ENCODE results near the gene JARID2. TPM values are rescaled to one million over a fixed set of nuclear protein-coding genes. Genes with fewer than 3 reads are reported as not detected.

Gene JARID2
- total RNA-seq, 4 donors from 2014 or later = 20.0 to 29.4 (median 23.9) TPM

- WGBS = 97% methylated on average over 2 of the region's 2 CpGs
- Histone ChIP-seq H3K4me1 (peaks cover 56% of the 10 kb centered on the region), H3K36me3 (no peaks in the 10 kb centered on the region), H3K27ac (no peak overlapping the region), H3K9me3 (no peaks in the 10 kb centered on the region), H3K27me3 (no peaks in the 10 kb centered on the region), H3K4me3 (no peak overlapping the region)
- no peak for DNase-seq (ENCODE audit: low spot score in 2 of 2)
- no peak for TF ChIP-seq CTCF (IDR thresholded peaks at IDR 0.05)
- no peak for TF ChIP-seq EP300 (IDR thresholded peaks at IDR 0.05)
- TF ChIP-seq POLR2AphosphoS5 (IDR thresholded peaks at IDR 0.05) = no peak
- TF ChIP-seq POLR2A (IDR thresholded peaks at IDR 0.05) = no peak
These were observed 21.4 kb downstream of the JARID2 start for GRCh38 chr6:15267221-15267620.

GRCh38 chr6:15268137-15268908 lies 22.5 kb downstream of the JARID2 start:
- WGBS = 48% methylated on average over 10 of the region's 10 CpGs
- H3K9me3 ChIP-seq = no peaks in the 10 kb centered on the region

GRCh38 chr6:15269011-15269410 lies 23.1 kb downstream of the JARID2 start:
- peak overlapping the region; percentile 19 for H3K27ac ChIP-seq
- WGBS = 68% methylated on average over 4 of the region's 4 CpGs
- no peak for DNase-seq (ENCODE audit: low spot score in 2 of 2)
- H3K4me3 ChIP-seq = no peak overlapping the region
- no peaks in the 10 kb centered on the region for H3K9me3 ChIP-seq
- H3K4me1 ChIP-seq = peaks cover 53% of the 10 kb centered on the region
- TF ChIP-seq CTCF (IDR thresholded peaks at IDR 0.05) = no peak
- no peak for TF ChIP-seq POLR2AphosphoS5 (IDR thresholded peaks at IDR 0.05)
- no peak for TF ChIP-seq POLR2A (IDR thresholded peaks at IDR 0.05)
- no peaks in the 10 kb centered on the region for H3K36me3 ChIP-seq
- H3K27me3 ChIP-seq = no peaks in the 10 kb centered on the region

More at GRCh38 chr6:15268137-15268908, 22.5 kb downstream of the JARID2 start:
- Histone ChIP-seq H3K4me3 (no peak overlapping the region), H3K27ac (peak overlapping the region; percentile 19), H3K4me1 (peaks cover 56% of the 10 kb centered on the region), H3K36me3 (no peaks in the 10 kb centered on the region), H3K27me3 (no peaks in the 10 kb centered on the region)
- TF ChIP-seq CTCF (IDR thresholded peaks at IDR 0.05) = no peak
- no peak for TF ChIP-seq EP300 (IDR thresholded peaks at IDR 0.05)
- TF ChIP-seq POLR2AphosphoS5 (IDR thresholded peaks at IDR 0.05) = no peak
- TF ChIP-seq POLR2A (IDR thresholded peaks at IDR 0.05) = no peak
- DNase-seq (ENCODE audit: low spot score in 2 of 2) = no peak

- no peaks in the 10 kb centered on the region for H3K27me3 ChIP-seq
- no peak for TF ChIP-seq CTCF (IDR thresholded peaks at IDR 0.05)
- no peak for TF ChIP-seq EP300 (IDR thresholded peaks at IDR 0.05)
- TF ChIP-seq POLR2A (IDR thresholded peaks at IDR 0.05) = no peak
- no peak for TF ChIP-seq POLR2AphosphoS5 (IDR thresholded peaks at IDR 0.05)
- 85% methylated on average over 1 of the region's 1 CpG for WGBS
- no peak for DNase-seq (ENCODE audit: low spot score in 2 of 2)
- peaks cover 51% of the 10 kb centered on the region for H3K4me1 ChIP-seq
- H3K9me3 ChIP-seq = no peaks in the 10 kb centered on the region
- no peaks in the 10 kb centered on the region for H3K36me3 ChIP-seq
- H3K27ac ChIP-seq = no peak overlapping the region
- H3K4me3 ChIP-seq = no peak overlapping the region
These were observed 23.8 kb downstream of the JARID2 start for GRCh38 chr6:15269619-15270018.

- H3K4me1 ChIP-seq = peaks cover 50% of the 10 kb centered on the region
- no peak for DNase-seq (ENCODE audit: low spot score in 2 of 2)
- no peaks in the 10 kb centered on the region for H3K36me3 ChIP-seq
- no peak overlapping the region for H3K4me3 ChIP-seq
- H3K9me3 ChIP-seq = no peaks in the 10 kb centered on the region
- TF ChIP-seq EP300 (IDR thresholded peaks at IDR 0.05) (no peak), POLR2A (IDR thresholded peaks at IDR 0.05) (no peak), POLR2AphosphoS5 (IDR thresholded peaks at IDR 0.05) (no peak), CTCF (IDR thresholded peaks at IDR 0.05) (no peak)
- WGBS = 94% methylated on average over 2 of the region's 2 CpGs
- no peaks in the 10 kb centered on the region for H3K27me3 ChIP-seq
- no peak overlapping the region for H3K27ac ChIP-seq
These were observed 24.5 kb downstream of the JARID2 start for GRCh38 chr6:15270402-15270801.

Data from suprapubic skin (tissue), 4 donors.